PFSK-1 (cell line): ENCODE data around the gene FOXI3.

ENCODE experiments used
- FOXP2 ChIP-seq: optimal IDR thresholded peaks from 2 replicates; pipeline ENCODE3; 2011; ENCODE audit warnings: borderline replicate concordance, control low read depth, inconsistent platforms; ENCODE audit not compliant: insufficient read depth; ENCODE audit errors: extremely low read length, extremely low read depth
- POLR2AphosphoS5 ChIP-seq: IDR thresholded peaks from 2 replicates; pipeline ENCODE4 v1.6.1; 2012; ENCODE audit warnings: low read depth, mild to moderate bottlenecking, control low read depth, low read length, moderate library complexity
- SIN3A ChIP-seq: IDR thresholded peaks from 2 replicates; pipeline ENCODE4 v1.6.1; 2012; ENCODE audit warnings: mild to moderate bottlenecking, low read length, moderate library complexity, borderline replicate concordance; ENCODE audit not compliant: insufficient read depth
- TAF1 ChIP-seq: IDR thresholded peaks from 2 replicates; pipeline ENCODE4 v1.6.1; 2012; ENCODE audit warnings: low read length, control low read depth, borderline replicate concordance; ENCODE audit not compliant: insufficient read depth
- TF ChIP-seq, protein P1 (sequence below), 2 experiments: IDR thresholded peaks; 2 replicates each; pipeline versions ENCODE4 v1.6.1 to v1.8.0; 2011 to 2012; ENCODE audit warnings: low read depth in 2 of 2, low read length in 2 of 2, control low read depth in 1 of 2, inconsistent platforms in 1 of 2, mild to moderate bottlenecking in 1 of 2, moderate library complexity in 1 of 2; ENCODE audit not compliant: insufficient read depth in 1 of 2

Gene FOXI3

DNA sequence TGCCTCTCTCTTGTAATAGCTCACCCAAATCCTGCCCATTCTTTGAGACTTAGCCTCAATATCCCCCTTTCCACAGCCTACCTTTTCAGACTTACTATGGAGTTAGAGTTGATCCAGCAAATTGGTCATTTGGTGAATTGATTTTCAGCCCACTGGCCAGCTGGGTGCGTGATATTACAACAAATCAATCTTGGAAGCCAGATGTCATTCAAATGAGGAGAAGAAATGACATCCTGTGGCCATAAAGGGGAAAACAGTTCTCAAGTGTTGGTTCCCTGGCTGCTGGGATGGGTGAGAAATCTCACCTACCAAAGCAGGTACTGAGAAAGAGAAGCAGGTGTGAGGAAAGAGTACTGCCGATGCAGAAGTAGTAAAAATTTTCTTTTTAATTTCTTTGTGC is 36.7 kb upstream of the FOXI3 start:
- no peak for TF ChIP-seq SIN3A
- TF ChIP-seq TAF1: no peak
- no peak for TF ChIP-seq FOXP2
- TF ChIP-seq, protein P1, sequence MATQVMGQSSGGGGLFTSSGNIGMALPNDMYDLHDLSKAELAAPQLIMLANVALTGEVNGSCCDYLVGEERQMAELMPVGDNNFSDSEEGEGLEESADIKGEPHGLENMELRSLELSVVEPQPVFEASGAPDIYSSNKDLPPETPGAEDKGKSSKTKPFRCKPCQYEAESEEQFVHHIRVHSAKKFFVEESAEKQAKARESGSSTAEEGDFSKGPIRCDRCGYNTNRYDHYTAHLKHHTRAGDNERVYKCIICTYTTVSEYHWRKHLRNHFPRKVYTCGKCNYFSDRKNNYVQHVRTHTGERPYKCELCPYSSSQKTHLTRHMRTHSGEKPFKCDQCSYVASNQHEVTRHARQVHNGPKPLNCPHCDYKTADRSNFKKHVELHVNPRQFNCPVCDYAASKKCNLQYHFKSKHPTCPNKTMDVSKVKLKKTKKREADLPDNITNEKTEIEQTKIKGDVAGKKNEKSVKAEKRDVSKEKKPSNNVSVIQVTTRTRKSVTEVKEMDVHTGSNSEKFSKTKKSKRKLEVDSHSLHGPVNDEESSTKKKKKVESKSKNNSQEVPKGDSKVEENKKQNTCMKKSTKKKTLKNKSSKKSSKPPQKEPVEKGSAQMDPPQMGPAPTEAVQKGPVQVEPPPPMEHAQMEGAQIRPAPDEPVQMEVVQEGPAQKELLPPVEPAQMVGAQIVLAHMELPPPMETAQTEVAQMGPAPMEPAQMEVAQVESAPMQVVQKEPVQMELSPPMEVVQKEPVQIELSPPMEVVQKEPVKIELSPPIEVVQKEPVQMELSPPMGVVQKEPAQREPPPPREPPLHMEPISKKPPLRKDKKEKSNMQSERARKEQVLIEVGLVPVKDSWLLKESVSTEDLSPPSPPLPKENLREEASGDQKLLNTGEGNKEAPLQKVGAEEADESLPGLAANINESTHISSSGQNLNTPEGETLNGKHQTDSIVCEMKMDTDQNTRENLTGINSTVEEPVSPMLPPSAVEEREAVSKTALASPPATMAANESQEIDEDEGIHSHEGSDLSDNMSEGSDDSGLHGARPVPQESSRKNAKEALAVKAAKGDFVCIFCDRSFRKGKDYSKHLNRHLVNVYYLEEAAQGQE (IDR thresholded peaks at IDR 0.05; ENCODE audit: insufficient read depth in 1 of 2, low read depth in 2 of 2, low read length in 2 of 2): no peak
- no peak for TF ChIP-seq POLR2AphosphoS5

DNA sequence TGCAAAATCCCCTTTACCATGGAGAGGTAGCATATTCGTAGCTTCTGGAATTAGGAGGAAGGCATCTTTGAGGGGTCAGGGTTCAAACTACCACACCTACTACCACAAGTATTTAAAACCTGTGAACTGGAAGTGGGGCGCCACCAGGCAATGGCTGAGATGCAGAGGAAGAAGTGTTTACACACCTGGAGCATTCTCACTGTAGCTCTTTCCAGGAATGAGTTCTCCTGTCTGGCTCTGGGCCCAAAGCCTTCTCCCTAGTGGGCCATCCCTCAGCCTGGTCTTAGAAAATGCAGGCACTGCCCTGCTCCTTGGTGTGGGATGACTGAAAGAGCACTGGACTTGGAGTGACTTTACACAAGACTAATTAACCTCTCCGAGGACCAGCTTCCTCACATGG is 30.7 kb upstream of the FOXI3 start:
- no peak for TF ChIP-seq FOXP2
- TF ChIP-seq, protein P1 (IDR thresholded peaks at IDR 0.05; ENCODE audit: insufficient read depth in 1 of 2, low read depth in 2 of 2, low read length in 2 of 2): no peak
- TF ChIP-seq SIN3A: no peak
- TF ChIP-seq POLR2AphosphoS5: no peak
- no peak for TF ChIP-seq TAF1

DNA sequence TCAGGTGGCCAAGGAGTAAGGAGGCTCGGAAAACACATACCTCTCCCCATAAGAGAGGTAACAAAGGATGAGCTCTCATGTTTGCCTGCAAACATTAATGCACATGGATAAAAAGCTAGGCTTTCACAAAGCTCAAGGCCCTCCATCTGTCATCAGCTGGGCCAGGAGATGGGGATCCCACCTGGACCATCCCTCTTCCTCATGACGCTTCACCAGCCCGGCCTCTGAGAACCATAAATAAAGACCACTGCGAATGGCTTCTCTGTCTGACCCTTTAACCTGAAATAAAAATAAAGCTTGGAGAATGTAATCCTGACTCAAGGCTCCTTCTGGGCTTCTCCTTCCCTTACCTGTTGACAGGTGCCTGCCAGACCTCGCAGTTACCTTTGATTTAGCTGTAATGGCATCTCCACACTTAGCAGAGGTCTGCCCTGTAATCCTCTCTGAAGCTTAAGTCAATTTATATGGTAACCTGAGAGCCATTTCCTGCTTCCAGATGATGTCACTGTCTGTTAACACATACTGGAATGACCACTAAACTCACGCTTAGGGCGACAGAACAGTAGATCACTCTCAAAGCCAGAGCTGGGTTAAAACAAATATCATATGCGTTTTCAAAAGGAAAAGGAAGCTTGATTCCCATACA is 29.3 kb upstream of the FOXI3 start:
- TF ChIP-seq SIN3A (no peak), POLR2AphosphoS5 (no peak), TAF1 (no peak)
- TF ChIP-seq, protein P1 (IDR thresholded peaks at IDR 0.05; ENCODE audit: insufficient read depth in 1 of 2, low read depth in 2 of 2, low read length in 2 of 2): no peak

DNA sequence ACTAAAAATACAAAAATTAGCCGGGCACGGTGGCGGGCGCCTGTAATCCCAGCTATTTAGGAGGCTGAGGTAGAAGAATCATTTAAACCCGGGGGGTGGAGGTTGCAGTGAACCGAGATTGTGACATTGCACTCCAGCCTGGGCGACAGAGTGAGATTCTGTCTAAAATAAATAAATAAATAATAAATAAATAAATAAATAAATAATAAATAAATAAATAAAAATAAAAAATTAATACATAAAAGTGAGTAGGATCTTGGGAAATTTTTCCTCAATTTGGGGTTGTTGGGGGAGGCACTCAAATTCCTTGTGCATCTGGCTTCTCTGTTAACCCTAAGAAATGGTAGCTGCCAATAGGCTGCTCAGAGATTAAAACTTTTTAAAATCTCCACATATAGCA is 20.3 kb upstream of the FOXI3 start:
- no peak for TF ChIP-seq FOXP2
- no peak for TF ChIP-seq SIN3A
- TF ChIP-seq, protein P1 (IDR thresholded peaks at IDR 0.05; ENCODE audit: insufficient read depth in 1 of 2, low read depth in 2 of 2, low read length in 2 of 2): no peak
- TF ChIP-seq POLR2AphosphoS5: no peak
- TF ChIP-seq TAF1: no peak

DNA sequence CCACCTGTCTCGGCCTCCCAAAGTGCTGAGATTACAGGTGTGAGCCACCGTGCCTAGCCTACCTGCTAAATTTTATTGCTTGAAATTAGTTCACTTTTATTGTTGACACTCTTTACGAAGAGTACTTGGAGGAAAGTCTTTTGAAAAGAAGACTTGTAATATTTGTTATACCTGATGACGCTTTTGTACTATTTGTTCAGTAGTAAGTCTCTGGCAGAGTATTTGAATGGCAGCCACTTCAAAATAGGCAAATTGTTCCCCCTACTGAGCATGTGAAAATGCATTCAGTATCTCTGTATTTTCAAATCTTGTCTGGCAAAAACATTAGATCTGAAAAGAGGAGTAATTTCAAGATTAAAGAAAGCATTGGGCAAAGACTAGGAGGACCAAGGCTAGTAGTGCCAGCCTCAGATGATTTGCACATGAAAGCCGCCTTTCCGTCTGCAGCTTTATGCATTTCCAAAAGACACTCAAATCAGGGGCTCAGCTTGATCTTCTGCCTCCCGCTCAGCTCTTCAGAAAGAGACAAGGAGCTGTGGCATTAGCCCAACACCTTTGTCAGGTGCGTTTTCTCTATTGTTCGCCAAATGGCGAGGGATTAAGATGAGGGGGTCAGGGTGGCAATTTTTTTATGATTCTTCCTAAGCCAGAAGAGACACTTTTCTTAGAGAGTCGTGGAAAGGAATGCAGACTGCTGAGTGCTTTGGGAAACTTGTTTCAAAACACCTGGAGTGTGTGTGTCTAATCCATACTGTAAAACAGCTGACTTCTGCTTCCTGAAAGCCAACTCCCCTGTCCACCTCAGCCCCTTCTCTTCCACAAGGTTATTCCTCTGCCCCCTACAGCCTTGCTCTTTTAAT is 18.8 kb upstream of the FOXI3 start:
- no peak for TF ChIP-seq SIN3A
- no peak for TF ChIP-seq FOXP2
- TF ChIP-seq, protein P1 (IDR thresholded peaks at IDR 0.05; ENCODE audit: insufficient read depth in 1 of 2, low read depth in 2 of 2, low read length in 2 of 2): no peak
- no peak for TF ChIP-seq TAF1
- TF ChIP-seq POLR2AphosphoS5: no peak
